Gastrocnemius medialis (tissue), 4 donors: ENCODE measurements around the gene LPAR4. TPM values are rescaled to one million over a fixed set of nuclear protein-coding genes. Genes with fewer than 3 reads are reported as not detected.

Experiments used
- total RNA-seq, 4 donors: library from RNA; depleted of rRNA; stranded (reverse); fragments of >200 nt; gene quantifications; one replicate each; pipeline versions ENCODE4 v1.1.0 to v1.2.3, GENCODE V29; 2016

LPAR4 gene
- total RNA-seq, 4 donors from 2014 or later = 0.22 TPM; not detected in 3

Other genes starting within 250 kb of the LPAR4 start
- gene RTL3, start 88.4 kb upstream of the LPAR4 start, total RNA-seq = under 1 TPM in 1 of 4 donors, not detected in 3; 0.67 TPM
- gene P2RY10, start 197.7 kb downstream of the LPAR4 start, total RNA-seq = 1 to 10 TPM in 1 of 4 donors, not detected in 3; 1.6 TPM